B cell (primary cell): ENCODE measurements around the gene SRSF1. TPM values are rescaled to one million over a fixed set of nuclear protein-coding genes. Genes with fewer than 3 reads are reported as not detected.

Source experiments
- ATAC-seq: fragments of 200-7000 bp; cut with Tn5 transposase; one replicate; pipeline ENCODE4 v1.10.0; 2021; ENCODE audit warnings: low read depth, mild to moderate bottlenecking, moderate number of reproducible peaks, moderate library complexity
- CTCF ChIA-PET: fragments of 350-600 bp; sonication (Branson Sonifier 250); formaldehyde crosslinking; loops from one replicate; lab custom pipeline; 2021; ENCODE audit warnings: antibody characterized with exemption, inconsistent platforms; lab: Charles Lee
- POLR2A ChIA-PET: fragments of 350-600 bp; sonication (Branson Sonifier 250); formaldehyde crosslinking; loops from one replicate; lab custom pipeline; 2021; ENCODE audit warnings: antibody characterized with exemption; lab: Charles Lee
- DNase-seq: peaks from one replicate; pipeline ENCODE4 v3.0.0; 2013
- H2AFZ ChIP-seq: 2 replicates; pipeline ENCODE4 v1.6.1; 2012; ENCODE audit warnings: mild to moderate bottlenecking, low read depth, low read length; ENCODE audit not compliant: insufficient read depth, poor library complexity, severe bottlenecking
- H3K27ac ChIP-seq, 2 donors: 1 replicate in 1 of 2; 2 replicates in 1 of 2; pipeline ENCODE4 v1.5.1; 2012 to 2013; ENCODE audit warnings: low read length in 2 of 2, mild to moderate bottlenecking in 2 of 2, moderate library complexity in 1 of 2
- H3K27me3 ChIP-seq, 4 experiments: fragments of 200-600 bp in 1 of 4; sonication (generic) in 1 of 4; replicated peaks in 1 of 4; 1 replicate in 2 of 4; 2 replicates in 2 of 4; pipeline versions ENCODE4 v1.6.1 to v1.7.0; 2013 to 2016; ENCODE audit warnings: low read length in 3 of 4, mild to moderate bottlenecking in 2 of 4, mixed read lengths in 1 of 4, moderate library complexity in 1 of 4; ENCODE audit not compliant: insufficient read depth in 4 of 4, control insufficient read depth in 3 of 4; ENCODE audit errors: control extremely low read depth in 1 of 4
- H3K36me3 ChIP-seq, 2 experiments: replicated peaks in 1 of 2; 1 replicate in 1 of 2; 2 replicates in 1 of 2; pipeline versions ENCODE4 v1.6.1 to v1.7.1; 2013; ENCODE audit warnings: low read length in 1 of 2; ENCODE audit not compliant: insufficient read depth in 2 of 2, control insufficient read depth in 1 of 2; ENCODE audit errors: control extremely low read depth in 1 of 2, extremely low read depth in 1 of 2
- H3K4me1 ChIP-seq, 2 donors: fragments of 200-600 bp in 1 of 2; sonication (generic) in 1 of 2; 1 replicate in 1 of 2; 2 replicates in 1 of 2; pipeline versions ENCODE4 v1.5.1 to v1.6.1; 2013 to 2017; ENCODE audit warnings: low read length in 2 of 2; ENCODE audit not compliant: control insufficient read depth in 2 of 2, insufficient read depth in 2 of 2
- H3K4me2 ChIP-seq: replicated peaks from 2 replicates; pipeline ENCODE3; 2012; ENCODE audit warnings: mild to moderate bottlenecking, low read depth, low read length; ENCODE audit not compliant: poor library complexity, severe bottlenecking
- H3K4me3 ChIP-seq, 5 experiments: fragments of 200-600 bp in 1 of 5; sonication (generic) in 1 of 5; 1 replicate in 3 of 5; 2 replicates in 2 of 5; pipeline versions ENCODE4 v1.5.1 to v1.7.0; 2011 to 2016; ENCODE audit warnings: low read length in 4 of 5, mild to moderate bottlenecking in 4 of 5, low read depth in 2 of 5, control low read depth in 1 of 5, moderate library complexity in 1 of 5; ENCODE audit not compliant: insufficient read depth in 1 of 5; ENCODE audit errors: control extremely low read depth in 1 of 5, extremely low read depth in 1 of 5
- H3K79me2 ChIP-seq: fragments of 200-600 bp; sonication (generic); one replicate; pipeline ENCODE4 v1.6.0; 2016; ENCODE audit warnings: low read length; ENCODE audit not compliant: control insufficient read depth, insufficient read depth
- H3K9ac ChIP-seq: fragments of 200-600 bp; sonication (generic); 2 replicates; pipeline ENCODE4 v1.6.1; 2017; ENCODE audit warnings: mild to moderate bottlenecking, low read length, moderate library complexity
- H3K9me3 ChIP-seq, 3 donors: one replicate each; pipeline versions ENCODE4 v1.6.1 to v1.7.1; 2013; ENCODE audit warnings: low read length in 2 of 3; ENCODE audit not compliant: control insufficient read depth in 2 of 3, insufficient read depth in 1 of 3; ENCODE audit errors: control extremely low read depth in 1 of 3
- H4K20me1 ChIP-seq: 2 replicates; pipeline ENCODE4 v1.6.0; 2012; ENCODE audit warnings: mild to moderate bottlenecking, low read length; ENCODE audit not compliant: insufficient read depth, control insufficient read depth, poor library complexity, severe bottlenecking
- H3K27ac Mint-ChIP-seq: one replicate; pipeline ENCODE4 v1.8.0; 2021; ENCODE audit warnings: mixed read lengths
- H3K27me3 Mint-ChIP-seq: one replicate; pipeline ENCODE4 v1.8.0; 2021; ENCODE audit warnings: mixed read lengths
- H3K4me1 Mint-ChIP-seq: one replicate; pipeline ENCODE4 v1.8.0; 2021; ENCODE audit warnings: mixed read lengths
- H3K4me3 Mint-ChIP-seq: one replicate; pipeline ENCODE4 v1.8.0; 2021; ENCODE audit warnings: mixed read lengths
- H3K9me3 Mint-ChIP-seq: one replicate; pipeline ENCODE4 v1.8.0; 2022; ENCODE audit warnings: mixed read lengths; ENCODE audit not compliant: insufficient read depth
- EZH2 ChIP-seq: IDR thresholded peaks from 2 replicates; pipeline ENCODE4 v1.6.1; 2012; ENCODE audit warnings: borderline replicate concordance, low read depth, mild to moderate bottlenecking, moderate library complexity, low read length; ENCODE audit not compliant: insufficient read depth, poor library complexity, severe bottlenecking
- WGBS: methylation state at CpG from one replicate; pipeline ENCODE4 v1.1.5; 2013; ENCODE audit warnings: missing lambda C conversion rate; ENCODE audit not compliant: insufficient coverage; 5-methylcytosine and 5-hydroxymethylcytosine counted together
- intact Hi-C: fragments of 100-400 bp; cut with micrococcal nuclease; formaldehyde crosslinking; loops from one replicate; pipeline ENCODE4 v1.10.0; 2022
- polyA plus RNA-seq: library from polyadenylated mRNA; depleted of rRNA; stranded (reverse); fragments of >200 nt; gene quantifications from 2 replicates; pipeline ENCODE4 v1.2.3, GENCODE V29; 2012
- total RNA-seq, 2 donors: library from RNA; stranded (reverse); fragments of 120-200 nt in 1 of 2; gene quantifications; 1 replicate in 1 of 2; 2 replicates in 1 of 2; pipeline versions ENCODE4 v1.2.3 to v1.2.4, GENCODE V29; 2013 to 2022
- TF ChIP-seq, protein P1 (sequence below): fragments of 200-600 bp; IDR thresholded peaks from one replicate; pipeline ENCODE4 v1.8.0; 2022; ENCODE audit warnings: antibody characterized with exemption, mild to moderate bottlenecking

Gene SRSF1
- total and polyA plus RNA-seq, 2 donors (not counting 1 experiment from before 2014, with no cell fraction given): 163 to 250 TPM

DNA sequence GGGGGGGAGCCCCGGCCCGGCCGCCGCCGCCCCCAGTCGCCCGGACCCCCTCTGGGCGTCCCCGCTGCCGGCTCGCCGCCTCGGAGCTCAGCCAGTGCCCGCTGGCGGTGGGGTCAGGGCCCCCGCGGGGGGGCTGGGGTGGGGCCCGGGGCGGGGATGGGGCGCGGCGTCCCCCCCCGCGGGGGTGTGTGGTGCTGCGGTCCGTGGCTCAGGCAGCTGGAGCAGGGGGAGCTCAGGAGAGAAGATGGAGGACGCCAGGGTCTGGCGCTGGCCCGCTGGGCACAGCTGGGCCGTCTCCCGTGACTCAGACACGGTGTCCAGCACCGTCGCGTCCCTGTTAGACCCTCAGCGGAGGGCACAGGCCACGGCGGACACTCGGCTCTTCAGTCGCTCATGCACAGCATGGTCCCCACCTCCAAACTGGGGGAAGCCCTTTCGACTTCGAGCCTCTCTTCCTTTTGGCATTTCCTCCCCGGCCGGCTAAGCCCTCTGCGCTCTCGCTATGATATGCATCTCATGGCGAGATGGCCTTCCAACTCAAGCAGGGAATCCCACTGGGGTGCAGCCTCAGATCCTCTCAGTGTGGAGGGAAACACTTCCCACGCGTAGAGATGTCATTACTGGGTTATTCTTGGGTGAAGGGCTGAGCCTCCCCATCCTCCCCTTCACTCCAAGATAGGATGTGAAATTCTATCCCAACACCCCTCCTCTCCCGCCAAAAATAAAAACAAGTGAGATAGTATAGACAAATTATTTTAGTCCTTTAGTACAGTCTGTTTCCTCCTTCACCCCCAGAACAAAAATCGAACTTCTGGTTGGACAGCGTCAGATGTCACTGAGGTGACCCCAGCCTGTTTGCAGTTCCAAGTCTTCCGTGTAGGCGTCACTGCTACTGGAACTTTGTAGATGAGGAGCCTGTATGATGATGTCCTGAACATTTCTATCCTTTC lies 18.5 kb downstream of the SRSF1 start:
- ATAC-seq (peak; percentile 79), DNase-seq (peak; percentile 85)
- intact Hi-C loops: loop anchor here (1.0 to 2.0 kb wide), 3 partner anchors 11 to 138 kb away; partner anchors contain the start of gene MRPS23
- Mint-ChIP-seq H3K9me3 (no peaks in the 10 kb centered on the region), H3K27ac (peak overlapping the region; percentile 97), H3K4me3 (peak overlapping the region; percentile 95), H3K27me3 (no peaks in the 10 kb centered on the region), H3K4me1 (peaks cover 56% of the 10 kb centered on the region)
- 0% methylated on average over 41 of the region's 54 CpGs for WGBS
- Histone ChIP-seq H3K27me3 (no peaks in the 10 kb centered on the region), H3K9me3 (no peaks in the 10 kb centered on the region), H2AFZ (peak overlapping the region; percentile 86), H3K4me3 (peak overlapping the region; percentile 45 to 89 (median 82)), H3K36me3 (no peaks in the 10 kb centered on the region), H3K9ac (peak overlapping the region; percentile 74), H4K20me1 (peaks cover 33% of the 10 kb centered on the region), H3K4me1 (peaks cover 40 to 49% of the 10 kb centered on the region in 2 donors), H3K4me2 (peak overlapping the region; percentile 83), H3K79me2 (peaks cover 54% of the 10 kb centered on the region), H3K27ac (peak overlapping the region; percentile 39 to 82)
- ChIA-PET POLR2A (interaction anchor here (0.6 to 2.1 kb wide), 6 partner anchors 18 to 384 kb away, joined by 4 to 16 read pairs (median 7); partner anchors contain the start of genes MRPS23 and SRSF1), CTCF (interaction anchor here (1.0 to 20.2 kb wide), 4 partner anchors 9 to 132 kb away, joined by 3 to 468 read pairs (median 130); partner anchors contain the start of gene MRPS23)
- no peak for TF ChIP-seq EZH2
- TF ChIP-seq, protein P1, sequence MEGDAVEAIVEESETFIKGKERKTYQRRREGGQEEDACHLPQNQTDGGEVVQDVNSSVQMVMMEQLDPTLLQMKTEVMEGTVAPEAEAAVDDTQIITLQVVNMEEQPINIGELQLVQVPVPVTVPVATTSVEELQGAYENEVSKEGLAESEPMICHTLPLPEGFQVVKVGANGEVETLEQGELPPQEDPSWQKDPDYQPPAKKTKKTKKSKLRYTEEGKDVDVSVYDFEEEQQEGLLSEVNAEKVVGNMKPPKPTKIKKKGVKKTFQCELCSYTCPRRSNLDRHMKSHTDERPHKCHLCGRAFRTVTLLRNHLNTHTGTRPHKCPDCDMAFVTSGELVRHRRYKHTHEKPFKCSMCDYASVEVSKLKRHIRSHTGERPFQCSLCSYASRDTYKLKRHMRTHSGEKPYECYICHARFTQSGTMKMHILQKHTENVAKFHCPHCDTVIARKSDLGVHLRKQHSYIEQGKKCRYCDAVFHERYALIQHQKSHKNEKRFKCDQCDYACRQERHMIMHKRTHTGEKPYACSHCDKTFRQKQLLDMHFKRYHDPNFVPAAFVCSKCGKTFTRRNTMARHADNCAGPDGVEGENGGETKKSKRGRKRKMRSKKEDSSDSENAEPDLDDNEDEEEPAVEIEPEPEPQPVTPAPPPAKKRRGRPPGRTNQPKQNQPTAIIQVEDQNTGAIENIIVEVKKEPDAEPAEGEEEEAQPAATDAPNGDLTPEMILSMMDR: no peak
